GM21423 (cell line): ENCODE data around the gene RNU2-63P.
"Not testable (repeated sequence)": the region's sequence is repeated elsewhere in the genome, so short reads cannot be mapped to it uniquely, and the experiment has no call there.

Source experiments
- ATAC-seq: cut with Tn5 transposase; IDR thresholded peaks from one replicate; pipeline ENCODE4 v1.9.1; 2021; ENCODE audit warnings: mild to moderate bottlenecking, moderate library complexity; ENCODE audit not compliant: unreplicated experiment

The RNU2-63P gene

DNA sequence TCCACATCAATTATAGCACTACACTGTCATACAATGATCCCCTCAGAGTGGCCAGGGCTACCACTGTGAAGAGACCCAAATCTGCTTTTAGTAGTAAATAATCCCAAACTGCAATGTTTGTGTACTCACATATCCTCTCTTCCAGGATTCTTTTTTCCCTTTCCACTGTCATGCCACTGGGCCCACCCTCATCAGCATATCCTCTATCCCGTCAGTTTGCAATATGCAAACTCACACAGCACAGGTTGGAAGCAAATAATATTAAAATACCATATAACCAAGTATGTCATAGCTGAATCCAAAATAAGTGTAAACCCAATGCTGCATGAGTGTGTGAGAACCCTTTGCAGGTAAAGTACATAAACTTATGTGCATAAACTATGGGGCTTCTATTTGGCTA is 28.9 kb downstream of the RNU2-63P start:
- ATAC-seq: not testable (repeated sequence)

- ATAC-seq: peak; percentile 56
Observed at GRCh38 chr2:87985902-87986301, 30.4 kb downstream of the RNU2-63P start.

DNA sequence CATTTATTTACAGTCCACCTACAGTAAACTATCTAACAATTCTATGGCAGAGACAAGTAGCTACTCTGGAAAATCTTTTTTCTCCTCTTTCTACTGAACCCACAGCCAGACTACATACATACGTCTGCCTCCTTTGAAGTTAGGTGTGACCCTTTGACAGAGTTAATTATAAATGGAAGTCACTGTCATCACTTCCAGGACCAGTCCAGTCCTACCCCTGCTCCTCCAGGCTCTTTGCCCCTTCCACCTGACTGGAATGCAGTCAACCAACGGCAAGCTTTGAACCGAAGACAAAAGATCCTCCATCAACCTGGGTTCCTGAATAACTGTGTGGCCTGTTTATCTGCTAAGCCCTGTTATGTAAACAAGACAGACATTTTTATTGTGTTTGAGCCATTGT is 35.2 kb downstream of the RNU2-63P start:
- ATAC-seq: not testable (repeated sequence)

DNA sequence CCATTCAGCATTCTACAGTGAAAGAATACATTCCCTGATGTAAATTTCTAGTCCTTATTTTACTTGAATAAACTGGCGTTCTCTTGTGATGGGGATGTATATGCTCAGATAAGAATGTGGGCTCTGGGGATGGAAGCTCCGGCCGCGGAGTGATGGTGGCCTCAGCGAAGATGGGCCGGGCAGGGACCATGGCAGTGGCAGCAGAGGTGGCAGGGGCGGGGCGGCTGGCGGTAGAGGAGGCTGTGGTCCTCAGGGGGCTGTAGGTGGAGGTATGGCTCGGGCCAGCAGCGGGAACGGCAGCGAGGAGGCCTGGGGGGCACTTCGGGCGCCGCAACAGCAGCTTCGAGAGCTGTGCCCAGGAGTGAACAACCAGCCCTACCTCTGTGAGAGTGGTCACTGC is 44.0 kb downstream of the RNU2-63P start:
- not testable (repeated sequence) for ATAC-seq
